Uterus (tissue), 4 donors: ENCODE measurements around the gene HOXA6. TPM values are rescaled to one million over a fixed set of nuclear protein-coding genes. Genes with fewer than 3 reads are reported as not detected.

Experiments
- DNase-seq, 2 donors: peaks; one replicate each; pipeline ENCODE4 v3.0.0-alpha.2; 2019 to 2020
- H3K27ac ChIP-seq, 2 donors: fragments of 200-600 bp; sonication (generic); 1 replicate in 1 of 2; 2 replicates in 1 of 2; pipeline ENCODE4 v1.5.1; 2016 to 2018
- H3K27me3 ChIP-seq, 2 donors: fragments of 200-600 bp; sonication (generic); one replicate each; pipeline ENCODE4 v1.5.1; 2018 to 2019; ENCODE audit warnings: control low read depth in 1 of 2
- H3K36me3 ChIP-seq, 2 donors: fragments of 200-600 bp; sonication (generic); one replicate each; pipeline ENCODE4 v1.5.1; 2019; ENCODE audit warnings: control low read depth in 1 of 2
- H3K4me1 ChIP-seq, 2 donors: fragments of 200-600 bp; sonication (generic); one replicate each; pipeline ENCODE4 v1.5.1; 2018 to 2019; ENCODE audit warnings: control low read depth in 1 of 2
- H3K4me3 ChIP-seq, 2 donors: fragments of 200-600 bp; sonication (generic); 1 replicate in 1 of 2; 2 replicates in 1 of 2; pipeline ENCODE4 v1.5.1; 2018 to 2019; ENCODE audit warnings: mild to moderate bottlenecking in 1 of 2
- H3K9me3 ChIP-seq, 2 donors: fragments of 200-600 bp; sonication (generic); one replicate each; pipeline ENCODE4 v1.5.1; 2019; ENCODE audit warnings: control low read depth in 1 of 2
- POLR2A ChIP-seq, 2 donors: fragments of 450-650 bp; IDR thresholded peaks; one replicate each; pipeline ENCODE4 v1.6.1; 2016; ENCODE audit warnings: antibody characterized with exemption in 2 of 2, mild to moderate bottlenecking in 1 of 2, moderate library complexity in 1 of 2
- intact Hi-C: fragments of 100-400 bp; cut with DNase I; formaldehyde crosslinking; loops from one replicate; pipeline ENCODE4 v1.15.1; 2023; ENCODE audit warnings: low total_unique reads
- total RNA-seq, 4 donors: library from RNA; depleted of rRNA in 3 of 4; stranded (reverse); fragments of >200 nt in 3 of 4; gene quantifications; one replicate each; pipeline versions ENCODE4 v1.1.0 to v1.2.4, GENCODE V29; 2014 to 2023
- TF ChIP-seq, protein P1 (sequence below), 4 experiments: fragments of 200-600 bp in 2 of 4; fragments of 450-650 bp in 2 of 4; sonication (generic) in 2 of 4; IDR thresholded peaks; one replicate each; pipeline ENCODE4 v1.5.1; 2016 to 2019; ENCODE audit warnings: antibody characterized with exemption in 4 of 4, mild to moderate bottlenecking in 2 of 4, moderate library complexity in 1 of 4
- donor health status: DM: yes; HTN: yes; CAD: no.

HOXA6 gene
- total RNA-seq, 4 donors from 2014 or later: 1.8 to 19.1 (median 15.4) TPM

- Histone ChIP-seq H3K36me3 (no peaks in the 10 kb centered on the region), H3K27ac (peak overlapping the region; percentile 77 to 80), H3K4me3 (no peak overlapping the region), H3K4me1 (peaks cover 0 to 4% of the 10 kb centered on the region in 2 donors), H3K9me3 (no peaks in the 10 kb centered on the region), H3K27me3 (no peaks in the 10 kb centered on the region)
- no peak for DNase-seq
- intact Hi-C loops: no loop called here
- TF ChIP-seq POLR2A (IDR thresholded peaks at IDR 0.05): no peak
- TF ChIP-seq, protein P1, sequence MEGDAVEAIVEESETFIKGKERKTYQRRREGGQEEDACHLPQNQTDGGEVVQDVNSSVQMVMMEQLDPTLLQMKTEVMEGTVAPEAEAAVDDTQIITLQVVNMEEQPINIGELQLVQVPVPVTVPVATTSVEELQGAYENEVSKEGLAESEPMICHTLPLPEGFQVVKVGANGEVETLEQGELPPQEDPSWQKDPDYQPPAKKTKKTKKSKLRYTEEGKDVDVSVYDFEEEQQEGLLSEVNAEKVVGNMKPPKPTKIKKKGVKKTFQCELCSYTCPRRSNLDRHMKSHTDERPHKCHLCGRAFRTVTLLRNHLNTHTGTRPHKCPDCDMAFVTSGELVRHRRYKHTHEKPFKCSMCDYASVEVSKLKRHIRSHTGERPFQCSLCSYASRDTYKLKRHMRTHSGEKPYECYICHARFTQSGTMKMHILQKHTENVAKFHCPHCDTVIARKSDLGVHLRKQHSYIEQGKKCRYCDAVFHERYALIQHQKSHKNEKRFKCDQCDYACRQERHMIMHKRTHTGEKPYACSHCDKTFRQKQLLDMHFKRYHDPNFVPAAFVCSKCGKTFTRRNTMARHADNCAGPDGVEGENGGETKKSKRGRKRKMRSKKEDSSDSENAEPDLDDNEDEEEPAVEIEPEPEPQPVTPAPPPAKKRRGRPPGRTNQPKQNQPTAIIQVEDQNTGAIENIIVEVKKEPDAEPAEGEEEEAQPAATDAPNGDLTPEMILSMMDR (IDR thresholded peaks at IDR 0.05): no peak
These were observed 29.0 kb downstream of the HOXA6 start for GRCh38 chr7:27118580-27118979.

DNA sequence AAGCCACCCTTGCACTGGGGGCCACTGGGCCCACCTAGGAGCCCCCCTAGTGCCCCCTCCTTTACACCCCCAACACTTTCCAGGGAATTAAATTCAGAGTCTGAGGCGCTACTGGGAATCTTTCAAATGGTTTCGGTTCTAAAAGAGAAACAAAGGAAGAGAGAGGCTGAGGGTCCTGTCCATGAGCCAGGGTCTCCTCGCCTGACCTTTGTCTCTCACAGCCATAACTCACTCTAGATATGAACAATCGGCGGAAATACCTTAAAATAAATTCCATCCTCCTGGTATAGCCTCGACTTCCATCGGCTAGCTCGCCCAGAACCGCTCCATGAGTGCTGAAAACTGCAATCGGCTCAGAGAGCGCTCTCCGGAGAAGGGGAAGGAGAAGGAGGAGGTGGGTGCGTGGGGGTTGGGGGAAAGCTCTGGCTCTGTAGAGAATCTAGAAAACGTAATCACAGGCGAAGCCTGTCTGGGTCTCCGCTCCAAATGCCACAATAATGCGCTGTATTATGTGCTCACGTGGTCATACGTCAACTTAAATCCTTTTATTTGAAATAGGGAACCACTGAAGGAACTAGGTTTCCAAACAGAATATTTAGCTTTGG lies 29.6 kb downstream of the HOXA6 start:
- peaks cover 0 to 4% of the 10 kb centered on the region in 2 donors for H3K4me1 ChIP-seq

DNA sequence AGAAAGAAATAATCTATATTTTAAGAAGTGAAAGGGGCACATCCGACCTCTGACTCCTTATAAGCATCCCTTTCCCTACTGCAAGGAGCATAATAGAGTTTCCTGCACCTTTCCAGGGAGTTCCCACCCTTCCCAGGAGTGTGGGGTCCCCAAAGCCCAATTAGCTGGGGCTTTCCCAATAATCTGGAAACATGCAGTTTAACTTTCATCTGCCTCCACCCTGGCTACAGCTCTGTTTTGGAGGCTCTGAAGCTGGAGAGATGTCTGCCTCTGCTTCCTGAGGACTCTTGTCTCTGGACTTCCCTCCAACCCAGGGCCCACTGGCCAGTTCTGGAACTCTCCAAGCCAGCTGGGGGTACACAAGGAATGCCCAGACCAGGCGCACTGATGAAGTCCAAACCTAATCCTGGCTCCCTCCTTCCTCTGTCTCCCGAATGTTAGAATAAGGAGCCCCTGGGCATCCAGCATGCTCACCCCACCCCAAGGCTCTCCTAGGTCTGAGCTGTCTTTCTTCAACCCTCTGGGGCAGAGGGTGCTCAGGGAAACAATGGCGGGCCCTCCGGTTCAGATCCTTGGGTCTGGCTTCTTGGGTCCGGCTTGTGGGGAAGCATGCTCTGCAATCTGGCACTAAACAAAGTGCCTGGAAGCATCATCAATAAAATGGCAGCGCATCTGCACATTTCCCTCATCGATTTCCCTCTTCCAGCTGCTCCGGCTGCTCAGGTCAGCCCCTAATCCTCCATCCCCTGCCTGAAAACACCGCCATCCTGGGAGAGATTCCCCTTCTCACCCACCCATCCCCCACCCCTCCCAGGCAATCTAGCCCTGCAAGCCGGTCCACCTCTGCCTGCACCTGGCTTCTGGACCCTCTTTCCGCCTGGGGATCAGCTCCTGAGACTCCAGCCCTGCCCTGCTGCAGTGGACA lies 30.4 kb downstream of the HOXA6 start:
- Histone ChIP-seq H3K4me3 (no peak overlapping the region), H3K27ac (peak overlapping the region; percentile 77 to 80), H3K9me3 (no peaks in the 10 kb centered on the region), H3K27me3 (no peaks in the 10 kb centered on the region), H3K36me3 (no peaks in the 10 kb centered on the region), H3K4me1 (peaks cover 4 to 6% of the 10 kb centered on the region in 2 donors)
- TF ChIP-seq POLR2A (IDR thresholded peaks at IDR 0.05): no peak
- TF ChIP-seq, protein P1 (IDR thresholded peaks at IDR 0.05): no peak
- intact Hi-C loops: no loop called here
- DNase-seq: no peak

More for the DNA sequence above, 29.6 kb downstream of the HOXA6 start:
- Histone ChIP-seq H3K36me3 (no peaks in the 10 kb centered on the region), H3K9me3 (no peaks in the 10 kb centered on the region), H3K27me3 (no peaks in the 10 kb centered on the region), H3K27ac (peak overlapping the region; percentile 77 to 80), H3K4me3 (no peak overlapping the region)
- TF ChIP-seq, protein P1 (IDR thresholded peaks at IDR 0.05): no peak
- TF ChIP-seq POLR2A (IDR thresholded peaks at IDR 0.05): no peak
- DNase-seq: no peak
- intact Hi-C loops: no loop called here

DNA sequence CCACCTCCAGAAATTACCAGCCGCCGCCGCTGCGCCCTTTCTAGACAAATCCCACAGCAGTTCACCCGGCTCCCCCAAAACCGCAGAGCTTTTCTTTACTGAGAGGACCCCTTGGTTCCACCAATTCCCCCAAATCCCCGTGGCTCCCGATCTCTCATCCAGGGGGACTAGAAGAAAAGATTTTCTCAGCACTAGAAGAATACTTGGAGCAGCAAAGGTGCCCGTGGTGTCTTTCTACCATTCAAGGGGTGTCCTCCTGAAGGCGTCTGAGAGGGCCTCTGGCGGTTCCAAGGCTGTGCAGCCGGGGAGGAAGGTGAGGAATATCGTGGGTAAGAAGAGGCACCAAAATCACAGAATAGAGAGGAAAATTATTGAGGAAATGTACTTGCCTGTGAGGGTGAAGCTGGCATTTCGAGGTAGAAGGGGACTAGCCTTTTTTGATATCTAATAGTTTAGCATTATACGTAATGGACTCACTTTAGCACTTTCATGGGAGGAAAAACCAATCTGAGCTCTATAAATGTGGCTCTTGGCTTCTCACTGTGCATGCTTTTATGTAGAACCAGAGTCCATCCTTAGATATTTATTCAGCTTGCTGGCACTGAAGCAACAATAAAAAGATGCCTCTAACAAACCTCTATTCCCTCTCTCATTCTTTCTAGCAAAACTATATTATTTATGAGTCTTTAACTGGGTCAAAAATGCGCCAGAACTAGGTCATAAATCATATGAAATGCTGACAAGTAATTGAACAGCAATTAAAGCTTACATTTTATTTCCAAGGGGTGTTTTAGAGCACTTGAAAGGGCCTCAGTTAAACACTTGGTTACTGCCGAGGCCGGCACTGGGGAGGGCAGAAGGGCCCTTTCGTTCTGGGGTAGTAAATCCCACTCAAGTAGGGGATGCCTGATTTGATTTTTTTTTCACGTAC lies 31.3 kb downstream of the HOXA6 start:
- peaks cover 5 to 12% of the 10 kb centered on the region in 2 donors for H3K4me1 ChIP-seq
- no peak for TF ChIP-seq POLR2A (IDR thresholded peaks at IDR 0.05)
- TF ChIP-seq, protein P1 (IDR thresholded peaks at IDR 0.05): no peak
- intact Hi-C loops: no loop called here

More for the DNA sequence above, 31.3 kb downstream of the HOXA6 start:
- H3K27ac ChIP-seq: peak overlapping the region; percentile 77 to 80
- no peaks in the 10 kb centered on the region for H3K9me3 ChIP-seq
- DNase-seq: no peak
- H3K27me3 ChIP-seq: no peaks in the 10 kb centered on the region
- peak overlapping the region in 1 of 2 donors; percentile 19 for H3K4me3 ChIP-seq
- H3K36me3 ChIP-seq: no peaks in the 10 kb centered on the region
